ENCODE results near the gene STK32B.
"Not testable (repeated sequence)": the region's sequence is repeated elsewhere in the genome, so short reads cannot be mapped to it uniquely, and the experiment has no call there.

STK32B gene

DNA sequence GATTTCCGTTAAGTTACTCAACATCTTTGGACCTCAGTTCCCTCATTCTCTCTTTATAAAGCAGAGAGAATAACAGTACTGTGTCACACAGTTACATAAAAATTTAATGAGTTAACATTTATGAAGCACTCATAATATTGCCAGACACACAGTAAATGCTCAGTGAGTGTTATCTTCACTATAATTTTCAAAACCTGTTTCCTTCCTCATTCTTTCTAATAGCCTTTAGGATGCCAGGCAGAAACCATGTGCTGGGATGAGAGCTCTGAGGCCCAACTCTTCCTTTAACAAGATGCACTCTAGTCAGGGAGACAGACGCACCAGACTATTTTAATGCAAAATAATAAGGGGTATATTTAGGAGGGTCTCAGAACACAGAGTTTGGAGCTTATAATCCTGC is 208.2 kb downstream of the STK32B start:
- in situ Hi-C loops (cut with HindIII; ENCODE audit: low pct_unique_long_range_greater_than_20kb, low sequenced_read_pairs): no loop called here
- no peak for DNase-seq (ENCODE audit: low read depth in 1 of 2, low spot score in 1 of 2)
- TF ChIP-seq JUND (IDR thresholded peaks at IDR 0.05; ENCODE audit: low read depth): no peak

DNA sequence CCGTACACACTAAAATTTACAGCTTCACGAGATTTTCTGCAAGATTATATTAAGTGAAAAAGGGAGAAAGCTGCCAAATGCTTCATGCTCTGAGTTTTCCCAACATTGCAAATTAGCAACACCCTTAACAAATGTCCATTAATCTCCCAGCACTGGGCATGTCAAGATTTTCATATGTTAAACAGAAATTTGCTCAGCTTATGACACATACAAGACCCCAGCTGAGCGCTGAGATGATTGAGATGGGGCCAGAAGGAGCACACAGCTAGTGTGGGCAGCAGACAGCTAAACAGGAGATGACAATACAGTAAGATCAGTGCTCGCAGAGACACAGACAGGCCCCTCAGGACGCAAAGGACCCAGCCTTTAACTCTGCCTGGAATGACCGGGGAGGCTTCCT is 208.8 kb downstream of the STK32B start:
- in situ Hi-C loops (cut with HindIII; ENCODE audit: low pct_unique_long_range_greater_than_20kb, low sequenced_read_pairs): no loop called here
- TF ChIP-seq JUND (IDR thresholded peaks at IDR 0.05; ENCODE audit: low read depth): no peak

DNA sequence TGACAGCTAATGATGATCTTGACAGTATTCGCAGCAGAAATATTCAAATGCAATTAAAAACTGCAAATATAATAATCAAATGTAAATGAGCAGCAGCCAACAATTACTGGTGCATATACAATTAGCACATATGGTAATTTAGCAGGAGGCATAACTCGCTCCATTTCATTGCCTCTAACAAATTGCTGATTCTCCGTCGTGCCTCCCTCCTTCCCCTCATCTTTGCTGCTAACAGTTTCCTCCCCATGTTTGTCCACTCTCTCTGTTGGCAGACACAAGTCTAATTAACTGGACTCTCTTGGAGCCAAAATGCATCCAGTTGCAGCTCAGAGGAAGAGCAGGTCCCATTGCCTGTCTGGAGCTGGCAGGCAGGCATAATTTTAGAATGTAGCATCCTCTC is 210.6 kb downstream of the STK32B start:
- no peak for DNase-seq (ENCODE audit: low read depth in 1 of 2, low spot score in 1 of 2)
- in situ Hi-C loops (cut with HindIII; ENCODE audit: low pct_unique_long_range_greater_than_20kb, low sequenced_read_pairs): no loop called here
- no peak for TF ChIP-seq JUND (IDR thresholded peaks at IDR 0.05; ENCODE audit: low read depth)

More for the DNA sequence above, 208.8 kb downstream of the STK32B start:
- no peak for DNase-seq (ENCODE audit: low read depth in 1 of 2, low spot score in 1 of 2)

DNA sequence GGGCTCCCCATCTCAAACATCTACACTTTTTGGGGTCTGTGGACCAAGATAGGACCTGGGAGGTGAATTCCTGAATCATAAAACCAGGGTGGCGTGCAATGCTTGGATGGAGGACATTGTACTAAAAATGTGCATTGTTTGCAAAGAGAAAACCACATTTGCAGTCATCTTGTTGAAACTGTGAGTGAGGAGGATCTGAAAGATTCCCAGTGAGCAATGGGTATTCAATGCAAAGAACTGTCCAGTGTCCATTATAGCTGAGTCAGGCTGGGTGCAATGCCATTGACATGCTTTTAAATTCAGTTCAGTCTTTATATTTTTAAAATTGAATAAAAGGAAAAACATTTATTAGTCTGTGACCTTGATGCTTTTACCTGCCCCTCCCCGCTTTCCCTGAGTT is 215.7 kb downstream of the STK32B start:
- TF ChIP-seq JUND (IDR thresholded peaks at IDR 0.05; ENCODE audit: low read depth): no peak
- no peak for DNase-seq (ENCODE audit: low read depth in 1 of 2, low spot score in 1 of 2)
- in situ Hi-C loops (cut with HindIII; ENCODE audit: low pct_unique_long_range_greater_than_20kb, low sequenced_read_pairs): no loop called here

DNA sequence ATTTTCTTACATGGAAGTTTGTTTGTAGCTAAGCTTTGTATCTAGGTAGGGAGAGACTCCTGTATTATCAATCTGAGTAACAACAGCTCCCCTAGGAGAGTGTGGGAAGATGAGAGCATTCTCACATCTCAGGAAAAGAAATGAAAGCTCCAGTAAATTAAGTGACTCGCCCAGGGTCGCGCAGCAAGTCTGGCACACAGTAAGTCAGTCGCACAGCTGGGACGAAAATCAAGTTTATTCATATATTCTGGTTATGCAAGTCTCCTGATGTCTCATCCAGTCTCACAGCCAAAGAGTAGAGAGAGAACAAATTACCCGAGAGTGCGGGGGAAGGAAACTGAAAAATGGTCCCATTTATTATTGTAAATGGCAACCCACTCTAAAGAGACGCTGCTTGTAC is 216.1 kb downstream of the STK32B start:
- TF ChIP-seq JUND (IDR thresholded peaks at IDR 0.05; ENCODE audit: low read depth): no peak
- no peak for DNase-seq (ENCODE audit: low read depth in 1 of 2, low spot score in 1 of 2)
- in situ Hi-C loops (cut with HindIII; ENCODE audit: low pct_unique_long_range_greater_than_20kb, low sequenced_read_pairs): no loop called here

DNA sequence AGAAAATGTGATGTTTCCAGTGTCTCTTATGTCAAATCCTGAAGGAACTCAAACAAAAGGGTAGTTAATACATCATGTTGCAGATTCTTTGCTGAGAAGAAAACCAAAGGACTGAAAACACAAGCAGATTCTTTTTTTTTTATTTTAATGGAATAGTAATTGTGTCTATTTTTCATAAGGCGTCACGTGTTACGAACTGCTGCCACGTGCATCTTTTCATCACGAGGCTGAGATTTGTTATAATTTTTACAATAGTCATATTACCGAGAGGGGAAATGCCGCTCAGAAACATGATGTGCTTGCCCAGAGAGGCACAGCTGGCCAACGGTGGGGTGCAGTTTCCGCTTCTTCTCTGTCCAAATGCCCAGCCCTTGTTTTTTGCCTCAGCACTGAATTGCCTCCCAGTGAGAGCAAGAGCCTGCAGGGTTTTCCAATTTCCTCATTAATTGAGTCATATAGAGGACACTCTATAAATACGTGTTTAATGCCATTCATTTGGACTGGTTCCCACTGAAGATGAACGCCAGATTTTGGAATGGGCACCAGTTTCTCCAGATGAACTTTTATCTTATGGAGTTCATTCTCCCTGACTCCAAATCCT is 225.3 kb downstream of the STK32B start:
- no peak for DNase-seq (ENCODE audit: low read depth in 1 of 2, low spot score in 1 of 2)
- TF ChIP-seq JUND (IDR thresholded peaks at IDR 0.05; ENCODE audit: low read depth): no peak
- in situ Hi-C loops (cut with HindIII; ENCODE audit: low pct_unique_long_range_greater_than_20kb, low sequenced_read_pairs): no loop called here

DNA sequence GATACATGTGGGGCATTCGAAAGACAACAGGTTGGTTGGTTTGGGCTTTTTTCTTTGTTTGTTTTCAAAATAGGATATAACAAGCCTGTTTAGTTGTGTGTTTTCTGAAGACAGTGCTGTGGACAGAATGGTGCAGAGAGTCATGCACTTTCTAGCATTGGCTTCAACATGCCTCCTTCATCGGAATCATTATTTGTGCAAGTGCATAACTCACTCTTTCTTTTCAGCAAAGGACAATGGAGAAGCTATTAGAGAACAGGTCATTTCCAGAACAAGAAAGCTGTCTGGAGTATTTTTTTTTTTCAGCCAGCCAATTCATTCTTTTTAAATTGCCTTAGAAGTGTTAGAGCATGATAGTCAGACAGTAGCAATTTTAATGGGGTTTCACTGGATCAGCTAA is 225.8 kb downstream of the STK32B start:
- in situ Hi-C loops (cut with HindIII; ENCODE audit: low pct_unique_long_range_greater_than_20kb, low sequenced_read_pairs): no loop called here
- no peak for TF ChIP-seq JUND (IDR thresholded peaks at IDR 0.05; ENCODE audit: low read depth)
- DNase-seq (ENCODE audit: low read depth in 1 of 2, low spot score in 1 of 2): no peak

DNA sequence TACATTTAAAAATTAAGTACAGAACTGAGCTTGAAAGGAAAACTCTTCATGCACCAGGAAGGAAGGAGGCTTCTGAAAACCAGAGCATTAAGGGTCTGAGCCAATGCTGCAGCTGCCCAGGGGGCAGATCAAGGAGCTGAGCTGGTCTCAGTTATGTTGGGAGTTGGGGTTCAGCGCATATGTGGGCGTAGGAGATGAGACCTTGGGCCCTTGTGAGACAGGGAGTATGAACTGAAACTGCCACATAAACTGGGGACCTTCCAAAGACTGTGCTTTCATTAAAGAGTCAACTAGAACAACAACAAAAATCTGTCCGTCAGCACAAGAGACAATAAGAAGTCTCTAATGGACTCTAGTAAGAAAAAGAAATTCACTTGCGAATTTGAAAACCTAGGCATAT is 226.9 kb downstream of the STK32B start:
- no peak for DNase-seq (ENCODE audit: low read depth in 1 of 2, low spot score in 1 of 2)
- no peak for TF ChIP-seq JUND (IDR thresholded peaks at IDR 0.05; ENCODE audit: low read depth)
- in situ Hi-C loops (cut with HindIII; ENCODE audit: low pct_unique_long_range_greater_than_20kb, low sequenced_read_pairs): no loop called here

DNA sequence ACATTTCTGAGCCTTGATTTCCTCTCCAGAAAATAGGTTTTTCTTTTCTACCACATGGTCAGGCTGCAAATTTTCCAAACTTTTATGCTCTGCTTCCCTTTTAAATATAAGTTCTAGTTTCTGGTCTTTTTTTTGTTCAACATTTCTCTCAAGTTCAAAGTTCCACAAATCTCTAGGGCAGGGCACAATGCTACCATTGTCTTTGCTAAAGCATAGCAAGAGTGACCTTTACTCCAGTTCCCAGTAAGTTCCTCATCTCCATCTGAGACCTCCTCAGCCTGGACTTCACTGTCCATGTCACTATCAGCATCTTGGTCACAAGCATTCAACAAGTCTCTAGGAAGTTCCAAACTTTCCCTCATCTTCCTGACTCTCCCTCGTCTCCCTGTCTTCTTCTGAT is 228.8 kb downstream of the STK32B start:
- DNase-seq (ENCODE audit: low read depth in 1 of 2, low spot score in 1 of 2); in situ Hi-C loops (cut with HindIII; ENCODE audit: low pct_unique_long_range_greater_than_20kb, low sequenced_read_pairs): not testable (repeated sequence)

DNA sequence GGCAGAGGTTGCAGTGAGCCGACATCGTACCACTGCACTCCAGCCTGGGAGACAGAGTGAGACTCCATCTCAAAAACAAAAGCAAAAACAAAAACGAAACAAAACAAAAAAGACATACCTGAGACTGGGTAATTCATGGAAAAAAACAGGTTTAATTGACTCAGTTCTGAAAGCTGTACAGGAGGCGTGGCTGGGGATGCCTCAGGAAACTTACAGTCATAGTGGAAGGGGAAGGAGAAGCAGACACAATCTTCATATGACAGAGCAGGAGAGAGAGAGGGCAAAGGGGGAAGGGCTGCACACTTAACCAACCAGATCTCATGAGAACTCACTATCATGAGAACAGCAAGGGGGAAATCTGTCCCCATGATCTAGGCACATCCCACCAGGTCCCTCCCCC is 229.5 kb downstream of the STK32B start:
- in situ Hi-C loops (cut with HindIII; ENCODE audit: low pct_unique_long_range_greater_than_20kb, low sequenced_read_pairs): no loop called here
- no peak for TF ChIP-seq JUND (IDR thresholded peaks at IDR 0.05; ENCODE audit: low read depth)
- DNase-seq (ENCODE audit: low read depth in 1 of 2, low spot score in 1 of 2): no peak

DNA sequence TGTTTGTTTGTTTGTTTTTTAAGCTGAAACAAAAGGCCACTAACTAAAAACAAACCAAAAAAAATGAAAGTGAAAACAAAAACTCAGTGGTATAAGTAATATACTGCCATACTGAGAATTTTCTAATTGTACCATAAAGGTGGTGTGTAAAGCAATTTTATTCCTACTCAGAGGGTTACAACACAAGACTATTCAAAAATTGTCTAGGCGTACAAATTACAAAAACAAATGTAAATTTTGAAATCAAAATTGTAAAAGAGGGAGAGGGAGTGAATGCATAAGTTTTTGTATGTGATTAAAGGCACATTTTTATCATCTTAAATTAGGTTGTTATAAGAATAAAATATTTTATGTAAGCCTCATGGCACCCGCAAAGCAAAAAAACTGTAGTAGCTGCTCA is 232.6 kb downstream of the STK32B start:
- in situ Hi-C loops (cut with HindIII; ENCODE audit: low pct_unique_long_range_greater_than_20kb, low sequenced_read_pairs): no loop called here
- no peak for TF ChIP-seq JUND (IDR thresholded peaks at IDR 0.05; ENCODE audit: low read depth)
- DNase-seq (ENCODE audit: low read depth in 1 of 2, low spot score in 1 of 2): no peak

DNA sequence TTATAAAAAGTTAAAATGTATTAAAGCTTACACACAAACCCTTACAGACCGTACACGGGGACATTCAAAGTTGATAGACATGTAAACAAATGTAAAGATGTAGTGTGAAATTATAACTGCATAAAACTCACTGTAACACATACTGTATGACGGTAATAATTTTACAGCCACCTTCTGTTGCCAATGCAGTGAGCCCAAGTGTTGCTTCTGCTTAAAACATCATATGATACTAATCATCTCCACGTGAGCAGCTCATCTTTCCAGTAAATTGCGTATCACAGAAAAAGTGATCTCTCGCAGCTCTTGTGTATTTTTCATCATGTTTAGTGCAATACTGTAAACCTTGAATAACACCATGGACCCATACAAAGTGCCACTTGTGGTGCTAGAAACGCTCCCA is 233.2 kb downstream of the STK32B start:
- in situ Hi-C loops (cut with HindIII; ENCODE audit: low pct_unique_long_range_greater_than_20kb, low sequenced_read_pairs): no loop called here
- DNase-seq (ENCODE audit: low read depth in 1 of 2, low spot score in 1 of 2): no peak
- no peak for TF ChIP-seq JUND (IDR thresholded peaks at IDR 0.05; ENCODE audit: low read depth)

DNA sequence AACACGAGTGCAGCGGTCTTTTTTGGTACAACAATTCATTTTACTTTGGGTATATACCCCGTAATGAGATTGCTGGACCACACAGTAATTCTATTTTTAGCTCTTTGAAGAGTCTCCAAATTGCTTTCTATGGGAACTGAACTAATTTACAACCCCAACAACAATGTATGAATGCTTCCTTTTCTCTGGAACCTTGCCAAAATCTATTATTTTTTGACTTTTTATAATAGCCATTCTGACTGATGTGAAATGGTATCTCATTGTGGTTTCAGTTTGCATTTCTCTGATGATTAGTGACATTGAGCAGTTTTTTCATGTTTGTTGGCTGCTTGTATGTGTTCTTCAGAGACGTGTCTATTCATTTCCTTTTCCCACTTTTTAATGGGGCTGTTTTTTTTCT is 240.8 kb downstream of the STK32B start:
- no peak for TF ChIP-seq JUND (IDR thresholded peaks at IDR 0.05; ENCODE audit: low read depth)
- in situ Hi-C loops (cut with HindIII; ENCODE audit: low pct_unique_long_range_greater_than_20kb, low sequenced_read_pairs): no loop called here
- no peak for DNase-seq (ENCODE audit: low read depth in 1 of 2, low spot score in 1 of 2)

DNA sequence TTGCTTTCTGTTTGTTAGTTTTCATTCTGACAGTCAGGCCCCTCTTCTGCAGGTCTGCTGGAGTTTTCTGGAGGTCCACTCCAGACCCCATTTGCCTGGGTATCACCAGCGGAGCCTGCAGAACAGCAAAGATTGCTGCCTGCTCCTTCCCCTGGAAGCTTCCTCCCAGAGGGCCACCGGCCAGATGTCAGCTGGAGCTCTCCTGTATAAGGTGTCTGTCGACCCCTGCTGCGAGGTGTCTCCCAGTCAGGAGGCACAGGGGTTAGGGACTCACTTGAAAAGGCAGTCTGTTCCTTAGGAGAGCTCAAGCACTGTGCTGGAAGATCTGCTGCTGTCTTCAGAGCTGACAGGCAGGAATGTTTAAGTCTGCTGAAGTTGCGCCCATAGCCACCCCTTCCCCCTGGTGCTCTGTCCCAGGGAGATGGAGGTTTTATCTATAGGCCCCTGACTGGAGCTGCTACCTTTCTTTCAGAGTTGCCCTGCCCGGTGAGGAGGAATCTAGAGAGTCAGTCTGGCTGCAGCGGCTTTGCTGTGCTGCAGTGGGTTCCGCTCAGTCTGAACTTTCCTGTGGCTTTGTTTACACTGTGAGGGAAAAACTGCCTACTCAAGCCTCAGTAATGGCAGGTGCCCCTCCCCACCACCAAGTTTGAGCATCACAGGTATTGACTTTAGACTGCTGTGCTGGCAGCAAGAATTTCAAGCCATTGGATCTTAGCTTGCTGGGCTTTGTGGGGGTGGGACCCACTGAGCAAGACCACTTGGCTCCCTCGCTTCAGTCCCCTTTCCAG is 246.9 kb downstream of the STK32B start:
- DNase-seq (ENCODE audit: low read depth in 1 of 2, low spot score in 1 of 2); in situ Hi-C loops (cut with HindIII; ENCODE audit: low pct_unique_long_range_greater_than_20kb, low sequenced_read_pairs): not testable (repeated sequence)
